Uterus (tissue), 2 donors: ENCODE results near the gene RBM10.
"Not testable (repeated sequence)": the region's sequence is repeated elsewhere in the genome, so short reads cannot be mapped to it uniquely, and the experiment has no call there.

Experiments
- CTCF ChIP-seq, 4 experiments: fragments of 200-600 bp in 2 of 4; fragments of 450-650 bp in 2 of 4; sonication (generic) in 2 of 4; IDR thresholded peaks; one replicate each; pipeline ENCODE4 v1.5.1; 2016 to 2019; ENCODE audit warnings: antibody characterized with exemption in 4 of 4, mild to moderate bottlenecking in 2 of 4, moderate library complexity in 1 of 4
- POLR2A ChIP-seq, 2 donors: fragments of 450-650 bp; IDR thresholded peaks; one replicate each; pipeline ENCODE4 v1.6.1; 2016; ENCODE audit warnings: antibody characterized with exemption in 2 of 2, mild to moderate bottlenecking in 1 of 2, moderate library complexity in 1 of 2

GRCh38 chrX:47135650-47136049, 9.4 kb upstream of the RBM10 start:
- TF ChIP-seq CTCF, POLR2A (IDR thresholded peaks at IDR 0.05): not testable (repeated sequence)
